Stimulated activated CD4-positive, alpha-beta T cell treated with anti-CD3 and anti-CD28 coated beads, Interleukin-2, amount 100 ng/mL, for 48 hours (primary cell): ENCODE measurements around the gene FBN2.
"Not testable (repeated sequence)": the region's sequence is repeated elsewhere in the genome, so short reads cannot be mapped to it uniquely, and the experiment has no call there.

Experiments
- DNase-seq, 2 donors: peaks; one replicate each; pipeline ENCODE4 v3.0.0-alpha.2; 2020

FBN2 gene

DNA sequence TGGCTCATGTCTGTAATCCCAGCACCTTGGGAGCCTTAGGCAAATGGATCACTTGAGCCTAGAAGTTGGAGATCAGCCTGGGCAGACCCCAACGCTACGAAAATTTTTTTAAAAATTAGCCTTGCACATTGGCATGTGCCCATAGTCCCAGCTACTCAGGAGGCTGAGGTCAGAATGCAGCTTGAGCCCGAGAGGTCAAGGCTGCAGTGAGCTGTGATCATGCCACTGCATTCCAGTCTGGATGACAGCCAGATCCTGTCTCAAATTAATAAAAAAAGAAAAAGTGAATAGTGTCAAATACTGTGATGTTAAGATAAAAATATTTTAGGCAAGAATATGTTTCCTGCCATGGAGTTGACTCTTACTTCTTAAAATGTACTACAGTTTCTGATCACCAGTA lies 5.3 kb downstream of the FBN2 start:
- DNase-seq: no peak

DNA sequence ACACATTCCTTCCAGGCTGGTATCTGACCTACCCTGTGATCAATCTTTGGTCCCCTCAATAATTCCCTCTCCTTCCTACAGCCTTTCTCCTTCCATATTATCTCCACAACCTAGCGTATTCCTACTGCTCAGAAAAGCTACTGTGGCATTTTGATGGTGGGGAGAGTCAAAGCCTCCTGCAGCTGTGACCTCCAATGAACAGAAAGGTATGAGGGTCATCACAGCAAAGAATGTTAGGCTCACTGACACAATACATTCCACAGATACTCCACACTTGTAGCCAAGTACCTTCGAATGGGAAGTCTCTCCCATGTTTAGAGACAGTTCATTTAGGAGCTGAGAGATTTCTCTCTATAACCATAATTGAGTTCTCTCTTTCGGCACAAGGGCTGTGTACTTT lies 5.9 kb downstream of the FBN2 start:
- DNase-seq: no peak

DNA sequence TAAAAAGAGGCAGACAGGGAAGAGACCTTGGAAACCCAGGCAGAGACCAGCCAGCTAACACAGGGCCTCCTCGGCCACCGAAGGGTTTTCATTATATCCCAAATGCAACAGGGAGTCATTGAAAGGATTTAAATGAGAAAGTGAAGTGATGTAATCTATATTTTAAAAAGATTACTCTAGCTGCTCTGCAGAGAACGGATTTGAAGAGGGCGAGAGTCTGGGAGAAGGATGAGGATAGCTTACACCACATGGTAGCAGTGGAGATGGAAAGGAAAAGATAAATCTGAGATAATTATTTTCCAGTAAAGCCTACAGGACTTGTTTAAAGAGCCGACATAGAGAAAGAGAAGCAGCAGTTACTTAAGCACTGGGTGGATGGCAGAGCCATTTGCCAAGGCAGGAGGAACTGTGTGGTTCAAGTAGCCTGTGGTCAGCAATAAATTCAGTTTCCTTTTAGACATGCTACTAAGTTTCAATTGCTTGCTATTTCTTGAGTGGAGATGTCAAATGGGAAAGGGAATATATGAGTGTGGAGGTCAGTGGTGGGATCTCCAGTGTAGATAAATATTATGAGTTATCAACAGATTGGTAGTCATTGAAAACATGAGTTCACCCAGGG lies 9.3 kb downstream of the FBN2 start:
- DNase-seq: no peak

DNA sequence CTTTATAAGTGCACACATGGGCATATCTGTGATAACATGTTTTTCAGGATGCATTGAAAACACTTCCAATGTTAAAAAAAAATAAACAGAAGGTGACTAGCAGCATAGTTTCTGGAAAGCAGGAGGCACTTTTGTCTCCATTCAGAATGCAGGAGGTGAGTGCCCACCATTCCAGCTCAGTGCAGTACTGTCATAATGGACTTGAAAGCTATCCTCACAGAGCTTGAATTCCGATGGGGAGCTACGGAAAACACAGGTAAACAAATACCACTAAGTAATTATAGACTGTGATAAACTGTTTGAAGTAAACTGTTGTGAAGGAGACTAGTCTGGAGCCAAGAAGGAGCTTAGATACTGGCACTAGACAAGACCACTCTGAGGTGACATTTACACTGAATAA lies 9.9 kb downstream of the FBN2 start:
- DNase-seq: no peak

DNA sequence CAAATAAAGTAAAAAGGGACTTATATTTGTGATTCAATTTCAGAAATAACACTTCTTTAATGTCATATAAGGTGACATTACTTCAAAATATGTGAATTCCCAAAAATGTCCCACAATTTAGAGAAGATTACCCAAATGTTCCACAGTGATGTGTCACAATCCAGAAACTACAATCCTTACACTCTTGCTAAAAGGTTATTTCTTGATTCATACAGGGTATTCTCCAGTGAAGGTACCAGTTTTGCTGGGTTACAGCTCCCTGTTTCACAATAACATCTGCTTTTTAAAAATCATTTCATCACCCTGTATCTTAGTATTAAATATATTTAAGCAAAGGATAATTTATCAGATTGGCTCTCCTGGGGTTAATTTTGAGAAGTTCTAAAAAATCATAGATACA lies 11.0 kb downstream of the FBN2 start:
- no peak for DNase-seq

DNA sequence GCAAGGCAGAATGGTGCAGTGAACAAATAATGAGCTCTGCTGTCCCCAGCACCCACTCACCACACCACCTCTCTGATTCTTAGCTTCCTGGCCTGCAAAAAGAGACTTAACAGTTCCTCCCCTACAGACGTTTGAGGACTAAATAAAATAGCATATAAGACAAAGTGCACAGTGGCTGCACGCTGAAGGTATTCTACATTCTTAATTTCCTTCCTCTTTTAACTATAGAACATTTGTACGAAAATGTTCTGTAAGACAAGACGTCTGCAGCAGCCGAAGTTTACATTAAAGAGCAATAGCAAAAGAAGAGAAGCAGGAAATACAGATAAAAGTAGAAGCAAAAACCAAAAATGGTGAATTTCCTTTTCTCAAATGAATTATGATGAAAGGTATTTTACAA lies 15.7 kb downstream of the FBN2 start:
- DNase-seq: no peak

DNA sequence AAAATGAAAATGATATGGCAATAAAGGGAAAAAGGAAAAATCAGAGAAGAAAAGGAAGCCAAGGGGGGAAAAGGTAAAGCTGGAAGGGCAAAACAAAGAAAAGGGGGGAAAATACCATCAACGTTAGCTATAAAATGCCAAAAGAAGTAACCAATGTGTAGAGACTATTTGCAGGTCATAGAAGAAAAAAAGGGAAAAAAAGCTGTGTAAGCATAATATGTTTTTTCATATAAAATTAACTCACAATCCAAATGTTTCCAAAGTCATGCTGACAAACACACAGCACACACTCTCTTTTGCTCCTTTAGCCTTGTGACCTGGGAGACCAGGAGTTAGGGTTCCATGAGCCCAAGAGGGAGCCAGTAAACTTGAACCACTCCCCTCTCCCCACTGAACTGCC lies 18.2 kb downstream of the FBN2 start:
- no peak for DNase-seq

DNA sequence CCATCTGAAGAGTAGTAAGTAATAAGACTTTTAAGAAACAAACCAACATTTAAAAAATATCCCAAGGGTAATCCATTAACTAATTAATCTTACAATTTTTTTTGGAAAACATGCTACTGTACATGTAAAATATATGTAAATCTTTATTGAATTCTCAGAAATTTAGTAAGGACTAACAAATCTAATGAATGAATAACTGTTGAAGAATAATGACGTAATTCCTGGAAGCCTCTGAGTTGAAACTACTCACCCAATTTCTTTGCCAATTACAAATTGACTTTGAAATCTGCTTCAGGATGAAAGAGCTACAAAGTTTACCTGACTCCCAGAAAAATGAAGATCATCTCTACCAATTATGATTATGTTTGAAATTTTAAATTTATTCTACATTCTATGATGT lies 21.1 kb downstream of the FBN2 start:
- DNase-seq: no peak

DNA sequence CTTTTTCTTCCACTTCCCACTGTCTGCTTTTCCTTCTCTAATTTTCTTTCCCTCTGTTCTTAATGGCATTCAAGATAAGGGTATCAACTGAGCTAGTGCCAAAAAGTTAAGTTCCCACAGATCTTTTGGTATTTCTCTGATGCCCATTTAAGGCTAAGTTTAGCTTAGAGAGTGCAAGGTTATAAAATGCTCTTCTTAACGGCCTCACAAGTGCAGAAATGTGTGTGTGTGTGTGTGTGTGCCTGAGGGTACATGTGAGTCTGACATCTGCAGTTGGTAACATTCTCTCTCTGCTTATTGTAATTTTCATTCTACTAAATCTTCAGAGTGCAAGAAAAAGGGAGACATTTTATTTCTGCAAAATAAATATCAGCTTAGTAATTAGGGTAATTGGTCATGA lies 24.2 kb downstream of the FBN2 start:
- no peak for DNase-seq

DNA sequence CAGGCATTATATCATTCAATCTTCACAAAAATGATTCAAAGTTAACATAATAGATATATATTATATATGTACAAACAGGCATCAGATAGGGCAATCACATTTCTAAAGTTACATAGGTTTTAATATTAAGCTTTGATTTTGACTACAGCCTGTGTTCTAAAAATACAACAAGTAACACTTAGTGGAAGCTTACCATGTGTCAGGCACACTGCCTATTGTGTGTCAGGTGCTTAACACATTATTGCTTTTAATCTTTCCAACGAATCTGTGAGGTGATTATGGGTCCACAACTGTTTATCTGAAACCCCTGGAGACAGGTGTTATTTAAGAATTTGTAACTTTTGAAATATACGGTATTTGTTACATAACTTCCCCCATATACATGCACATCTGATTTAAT lies 25.2 kb downstream of the FBN2 start:
- DNase-seq: no peak

DNA sequence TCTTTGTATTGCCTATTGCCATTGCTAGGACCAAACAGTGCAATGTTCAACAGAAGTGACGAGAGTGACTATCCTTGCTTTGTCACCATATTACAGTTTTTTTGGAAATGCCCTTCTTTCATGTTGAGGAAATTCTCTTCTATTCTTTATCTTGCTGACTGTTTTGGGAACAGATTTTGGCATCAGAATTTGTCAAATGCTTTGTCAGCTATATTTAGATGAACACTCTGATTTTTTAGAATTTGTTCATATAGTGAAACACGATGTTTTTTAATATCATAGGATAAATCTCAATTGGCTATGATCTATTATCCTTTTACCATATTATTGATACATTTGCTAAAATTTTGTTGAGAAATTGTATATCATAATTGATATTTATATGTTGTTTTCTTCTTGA lies 31.4 kb downstream of the FBN2 start:
- DNase-seq: no peak

DNA sequence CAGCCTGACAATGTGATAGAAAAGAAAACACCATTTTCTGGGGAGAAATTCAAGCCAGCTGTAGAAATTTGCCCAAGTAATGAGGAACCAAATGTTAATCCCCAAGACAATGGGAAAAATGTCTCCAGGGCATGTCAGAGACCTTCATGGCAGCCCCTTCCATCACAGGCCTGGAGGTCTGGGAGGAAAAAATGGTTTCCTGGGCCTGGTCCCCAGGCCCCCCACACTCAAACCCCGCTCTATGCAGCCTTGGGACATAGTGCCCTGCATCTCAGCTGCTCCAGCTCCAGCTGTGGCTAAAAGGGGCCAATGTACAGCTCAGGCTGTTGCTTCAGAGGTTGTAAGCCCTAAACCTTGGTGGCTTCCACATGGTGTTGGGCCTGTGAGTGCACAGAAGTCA lies 34.3 kb downstream of the FBN2 start:
- not testable (repeated sequence) for DNase-seq

DNA sequence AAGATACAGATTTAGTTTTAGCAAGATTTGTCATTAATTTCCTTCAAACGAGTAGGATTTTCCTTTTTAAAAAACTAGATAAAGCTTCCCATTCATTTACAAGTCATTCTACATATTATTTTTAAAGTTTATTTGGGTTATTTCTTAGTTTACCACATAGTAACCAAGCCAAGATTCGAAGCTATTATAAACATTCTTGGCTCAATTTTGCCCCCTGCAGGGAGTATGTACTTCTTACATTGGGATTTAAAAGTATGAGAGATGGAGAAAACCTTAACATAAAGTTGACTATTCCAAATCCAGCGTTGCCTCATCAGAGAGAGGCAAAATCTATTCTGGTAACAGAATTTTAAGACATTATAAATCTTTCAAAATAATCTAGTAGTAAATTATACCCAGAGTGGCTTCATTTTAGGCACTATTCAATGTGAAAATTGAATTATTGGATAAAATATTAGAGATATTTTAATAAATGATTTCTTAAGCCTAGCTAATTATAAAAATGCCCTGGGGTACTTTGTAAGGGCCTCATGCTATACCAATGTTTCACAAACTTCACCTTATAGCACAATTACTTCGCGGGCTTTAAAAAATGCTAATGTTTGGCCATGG lies 39.1 kb downstream of the FBN2 start:
- no peak for DNase-seq

DNA sequence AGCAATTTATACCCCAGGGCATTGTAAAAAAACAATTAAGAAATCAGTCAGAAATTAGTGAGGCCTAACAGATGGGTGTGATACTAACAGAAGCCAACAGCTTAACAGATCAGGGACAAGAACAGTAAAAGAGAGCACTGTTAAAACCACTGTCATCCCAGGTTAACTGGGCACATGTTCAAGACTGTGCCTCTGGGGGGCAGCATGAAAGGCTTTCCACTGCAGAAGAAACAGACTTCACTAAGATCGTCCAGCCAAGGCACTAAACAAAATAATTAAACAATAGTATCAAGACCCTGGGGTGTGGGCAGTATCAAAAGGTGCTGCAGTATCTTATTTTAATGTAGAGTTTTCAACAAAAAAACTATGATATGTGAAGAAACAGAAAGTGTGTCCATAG lies 43.5 kb downstream of the FBN2 start:
- no peak for DNase-seq

DNA sequence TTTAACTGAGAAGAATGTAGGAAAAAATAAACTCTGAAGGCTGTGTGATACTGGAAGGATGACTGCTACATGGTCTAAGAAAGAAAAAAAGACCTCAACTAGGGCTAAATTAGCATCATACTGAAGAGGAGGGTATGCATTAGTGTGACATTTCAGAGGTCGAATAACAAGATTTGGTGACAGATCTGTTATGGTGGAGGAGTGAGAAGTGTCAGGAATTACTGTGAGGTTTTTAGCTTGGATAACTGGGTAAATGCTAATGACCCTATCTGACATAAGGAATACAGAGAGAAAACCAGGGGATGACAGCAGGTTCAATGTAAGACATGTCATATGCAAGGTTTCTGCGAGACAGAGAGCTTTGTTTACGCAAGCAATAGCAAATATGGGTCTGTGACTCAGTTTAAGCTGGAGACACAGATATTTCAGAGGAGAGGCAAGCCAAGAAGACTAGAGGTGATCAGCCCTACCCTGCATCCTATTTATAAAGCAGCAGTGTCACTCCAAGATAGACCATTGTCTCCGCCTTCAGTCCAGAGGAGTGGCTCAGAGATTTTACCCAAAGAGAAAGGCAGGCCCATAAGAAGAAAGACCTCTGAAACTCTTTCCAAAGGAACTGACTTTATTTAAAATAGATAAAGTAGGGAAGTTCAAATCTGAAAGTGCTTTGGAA lies 44.3 kb downstream of the FBN2 start:
- no peak for DNase-seq

DNA sequence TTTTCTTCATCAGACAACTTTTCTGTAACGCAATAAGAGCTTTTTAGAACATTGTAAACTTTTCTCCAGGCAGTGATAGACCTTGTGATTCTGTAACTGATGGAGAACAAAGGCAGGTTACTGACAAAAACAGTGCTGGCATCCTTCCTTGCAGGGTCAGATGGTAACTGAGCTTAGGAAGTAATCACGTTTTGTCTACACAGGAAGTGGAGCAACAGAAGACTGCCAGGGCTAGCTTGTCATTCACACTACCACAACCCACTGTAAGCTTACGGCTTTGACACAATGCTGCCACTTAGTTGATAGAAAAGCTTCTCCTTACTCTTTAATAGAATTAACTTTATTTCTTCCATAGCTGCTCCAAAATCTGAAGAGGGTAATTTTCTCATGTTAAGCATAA lies 46.8 kb downstream of the FBN2 start:
- DNase-seq: no peak

DNA sequence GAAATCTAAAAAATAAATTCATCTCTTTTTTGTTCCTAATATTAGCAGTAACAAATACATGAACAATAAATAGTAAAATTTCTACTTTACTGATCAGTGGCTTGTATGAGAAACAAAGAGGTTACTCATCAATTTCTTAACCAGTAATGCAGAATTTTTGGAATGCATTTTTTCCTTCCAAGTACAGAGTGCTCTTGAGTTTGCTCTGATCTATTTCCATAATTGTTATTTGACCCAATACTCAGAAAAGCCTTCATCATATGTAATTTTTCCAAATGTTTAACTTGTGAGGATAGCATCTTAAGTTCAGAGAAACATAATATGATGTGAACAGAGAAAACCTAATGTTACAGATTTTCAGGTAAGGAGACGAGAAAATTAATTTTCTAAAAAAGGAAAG lies 47.3 kb downstream of the FBN2 start:
- no peak for DNase-seq

DNA sequence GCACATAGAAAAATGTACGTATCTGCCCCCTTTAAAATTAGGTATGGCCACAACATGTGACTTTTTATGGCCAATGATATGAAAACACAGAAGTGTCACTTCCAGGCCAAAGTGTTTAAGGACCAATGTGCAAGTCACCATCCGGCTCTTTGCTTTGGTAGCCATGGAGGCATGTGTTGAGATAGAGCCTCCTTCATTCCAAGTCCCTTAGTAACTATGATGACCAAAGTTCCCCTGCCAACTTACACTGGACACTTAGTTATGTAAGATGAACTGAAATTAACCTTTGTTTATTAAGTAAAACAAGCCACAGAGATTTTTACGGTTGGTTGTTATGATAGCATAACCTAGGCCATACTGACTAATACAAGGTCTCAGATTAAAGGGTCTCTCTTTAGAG lies 51.0 kb downstream of the FBN2 start:
- DNase-seq: no peak

DNA sequence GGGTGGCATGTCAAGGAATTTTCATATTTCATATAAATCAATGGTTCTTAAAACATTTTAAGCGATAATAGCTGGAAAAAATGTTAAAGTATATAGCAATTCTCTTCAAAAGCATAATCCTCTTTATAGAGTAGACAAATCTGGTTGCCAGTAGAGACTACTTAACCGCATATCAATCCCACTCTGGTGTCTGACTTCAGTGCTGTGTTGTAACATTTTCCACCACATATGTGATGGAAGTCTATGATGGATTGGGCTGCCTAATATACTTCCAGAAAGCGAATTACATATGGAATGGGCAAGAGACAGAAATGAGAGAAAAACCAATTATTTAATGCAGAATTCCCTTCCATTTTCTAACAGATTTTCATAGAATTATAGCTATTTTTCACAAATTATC lies 54.3 kb downstream of the FBN2 start:
- no peak for DNase-seq

DNA sequence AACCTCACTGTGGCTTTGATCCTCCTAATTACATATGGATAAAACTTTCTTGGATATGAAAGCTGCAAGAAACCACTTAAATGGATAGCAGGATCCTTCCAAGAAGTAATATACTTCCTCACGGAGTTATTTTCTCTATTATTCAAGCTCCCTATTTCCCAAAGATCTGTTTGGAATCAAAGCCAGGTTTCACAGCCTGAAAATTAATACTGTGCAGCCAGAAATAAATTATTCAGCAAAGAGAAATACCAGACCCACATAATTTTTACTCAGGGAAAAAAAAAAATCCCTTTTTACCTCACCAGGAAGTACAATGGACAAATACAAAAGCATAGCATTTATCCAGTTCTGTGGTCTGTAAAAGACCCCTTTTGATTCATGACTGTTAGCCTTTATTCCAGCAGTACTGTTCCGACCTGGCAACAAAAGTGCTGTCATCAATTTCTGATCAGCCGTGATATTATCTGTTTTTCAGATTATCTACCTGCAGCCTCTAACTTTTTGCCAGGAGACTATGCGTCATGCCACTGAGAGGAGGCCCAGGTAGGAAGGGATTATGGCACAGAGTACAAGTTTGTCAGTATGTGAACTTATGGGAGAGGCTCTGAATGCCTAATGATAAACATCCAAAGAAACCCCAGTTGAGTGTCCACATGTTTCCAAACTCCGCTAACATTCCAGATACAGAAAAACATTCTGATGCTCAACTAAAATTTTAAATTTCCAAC lies 57.0 kb downstream of the FBN2 start:
- DNase-seq: no peak

DNA sequence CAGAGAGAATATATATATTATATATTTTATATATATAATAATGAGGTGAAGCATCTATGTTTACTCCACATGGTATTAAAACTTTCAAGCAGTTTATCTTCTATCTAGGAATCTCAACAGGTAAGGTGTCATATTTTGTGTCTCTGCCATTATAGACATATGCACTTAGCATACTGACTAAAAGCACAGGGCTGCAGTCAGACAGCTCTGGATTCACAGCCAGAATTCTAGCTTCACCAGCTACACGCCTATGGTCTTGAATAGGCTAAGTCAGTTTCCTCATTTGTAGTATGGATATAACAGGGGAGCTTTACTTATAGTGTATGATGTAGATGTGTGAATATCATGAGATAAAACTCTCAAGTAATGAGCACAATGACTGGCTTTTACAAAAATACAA lies 57.9 kb downstream of the FBN2 start:
- DNase-seq: no peak

DNA sequence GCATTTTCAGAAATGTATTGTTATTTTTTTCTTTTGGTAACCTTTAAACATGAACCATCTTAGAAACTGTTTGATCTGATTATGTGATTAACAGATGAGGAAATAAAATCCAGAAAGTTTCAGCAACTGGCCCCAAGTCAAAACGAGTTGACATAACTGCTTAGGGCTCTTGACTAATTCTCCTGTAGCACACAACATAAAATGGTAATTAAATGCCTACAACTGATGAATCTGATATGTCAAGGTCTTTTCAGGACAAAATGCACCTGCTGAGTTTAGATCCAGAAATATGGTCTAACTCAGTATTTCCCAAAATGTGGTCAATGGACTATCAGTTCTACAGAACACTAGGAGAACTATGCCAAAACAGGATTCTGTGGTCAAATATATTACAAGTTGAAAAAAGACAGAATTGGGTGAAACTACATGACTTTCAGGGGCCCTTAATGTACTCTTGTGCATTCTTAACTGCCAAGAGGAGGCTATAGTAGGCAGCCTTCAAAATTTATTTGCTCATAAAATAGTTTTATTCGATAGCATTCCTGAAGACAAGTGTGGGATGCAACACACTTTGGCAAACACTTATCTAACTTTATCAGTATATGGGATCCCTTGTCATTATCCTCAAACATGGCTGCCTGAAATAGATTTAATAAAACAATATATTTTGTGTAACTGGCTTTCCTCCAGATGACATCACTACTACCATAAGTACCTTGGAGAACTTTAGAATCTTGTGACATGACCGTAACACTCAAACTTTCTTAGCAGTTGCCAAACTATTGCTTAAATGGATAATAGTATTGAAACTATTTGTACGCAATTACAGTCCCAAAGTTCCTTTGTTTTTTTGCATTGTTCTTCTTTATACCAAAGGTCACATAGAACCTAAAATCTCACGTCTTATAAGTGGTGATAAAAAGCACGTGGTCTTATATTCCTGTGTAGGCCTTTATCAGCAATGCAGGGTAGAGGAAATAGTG lies 59.4 kb downstream of the FBN2 start:
- no peak for DNase-seq

DNA sequence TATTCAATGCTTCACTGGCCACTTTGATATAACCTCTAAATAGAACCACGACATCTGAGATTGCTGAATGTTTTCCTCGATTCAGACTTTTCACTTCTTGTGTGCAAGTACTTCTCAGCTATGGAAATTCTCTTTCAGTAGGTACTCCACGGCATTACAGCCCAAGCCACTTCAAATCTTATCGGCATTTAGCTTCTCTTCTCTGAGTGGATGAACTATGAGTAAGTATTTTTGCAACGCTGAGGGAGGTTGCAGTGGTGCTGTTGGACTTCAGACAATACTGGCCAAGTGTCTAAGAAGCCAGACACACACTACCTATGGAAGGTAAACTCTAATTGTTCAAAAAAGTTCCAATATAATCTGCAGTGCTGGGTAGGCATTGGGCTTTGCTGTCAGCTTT lies 60.1 kb downstream of the FBN2 start:
- DNase-seq: no peak
